Limb (tissue), 2 donors: ENCODE measurements around the gene ISG20.
"Not testable (repeated sequence)": the region's sequence is repeated elsewhere in the genome, so short reads cannot be mapped to it uniquely, and the experiment has no call there.

Source experiments
- DNase-seq, 2 donors: peaks; one replicate each; pipeline ENCODE4 v3.0.0-alpha.2; 2016; ENCODE audit errors: extremely low spot score in 2 of 2

The ISG20 gene

DNA sequence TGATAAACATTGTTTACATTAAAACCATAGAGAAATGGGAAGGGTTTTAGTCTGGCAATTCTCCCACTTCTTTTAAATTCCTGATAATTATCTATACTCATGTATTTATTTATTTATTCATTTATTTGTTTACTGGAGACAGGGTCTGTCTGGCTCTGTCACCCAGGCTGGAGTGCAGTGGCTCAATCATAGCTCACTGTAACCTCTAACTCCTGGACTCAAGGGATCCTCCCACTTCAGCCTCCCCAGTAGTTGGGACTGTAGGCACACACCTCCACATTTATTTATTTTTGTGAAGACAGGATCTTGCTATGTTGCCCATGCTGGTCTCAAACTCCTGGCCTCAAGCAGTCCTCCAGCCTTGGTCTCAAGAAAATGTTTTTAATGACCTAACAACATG is 20.1 kb upstream of the ISG20 start:
- no peak for DNase-seq

DNA sequence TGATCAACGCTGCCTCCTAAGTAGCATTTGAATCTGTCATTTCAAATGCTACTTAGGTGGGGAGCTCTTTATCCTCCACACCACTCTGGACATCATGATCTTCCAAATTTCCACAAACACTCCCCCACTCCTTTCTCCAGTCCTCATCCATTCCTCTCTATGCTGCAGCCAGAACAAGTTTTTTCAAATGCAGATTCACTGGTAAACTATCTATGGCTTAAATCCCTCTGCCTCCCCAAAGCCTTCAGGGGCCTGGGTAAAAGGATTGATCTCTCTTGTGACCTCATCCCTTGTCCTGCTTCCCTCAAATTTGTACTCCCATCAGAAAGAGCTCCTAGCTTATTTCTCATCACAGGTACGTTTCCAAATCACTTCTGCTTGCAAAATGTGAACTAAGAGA is 19.0 kb upstream of the ISG20 start:
- DNase-seq = no peak

DNA sequence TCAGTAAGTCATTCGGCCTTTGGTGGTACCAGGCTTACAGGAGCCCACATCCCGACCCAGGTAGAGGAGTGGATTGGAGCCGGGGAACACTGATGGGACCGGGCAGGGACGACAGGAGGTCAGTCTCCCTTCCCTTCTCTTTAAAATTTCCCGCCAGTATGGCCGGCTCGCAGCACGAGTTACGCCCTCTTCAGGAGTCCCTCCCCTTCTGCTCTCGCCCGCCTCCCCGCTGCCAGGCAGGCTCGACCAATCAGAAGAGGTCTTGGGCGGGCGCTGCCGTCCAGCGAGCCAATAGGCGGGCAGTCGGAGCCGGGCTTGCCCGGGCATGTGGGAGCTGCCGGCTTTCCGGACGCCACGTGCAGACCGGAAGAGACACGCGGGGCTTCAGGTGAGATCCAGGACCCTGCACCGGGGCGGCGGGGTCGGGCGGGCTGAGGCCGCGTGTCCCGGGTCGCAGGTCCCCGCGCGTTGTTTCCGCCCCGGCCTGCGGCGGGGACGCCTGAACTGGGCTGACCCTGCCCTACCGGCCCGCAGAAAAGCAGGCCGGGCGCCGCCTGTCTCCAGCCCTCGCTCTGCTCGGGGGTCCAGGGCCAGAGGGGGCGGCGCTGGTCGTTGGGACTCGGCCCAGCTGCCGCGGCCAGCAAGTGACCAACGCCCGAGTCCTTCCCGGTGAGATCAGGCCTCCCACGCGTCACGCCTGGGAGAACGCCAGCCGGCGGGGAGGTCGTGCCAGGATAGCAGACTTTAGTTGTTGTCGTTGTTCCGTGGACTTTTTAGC is 17.6 kb upstream of the ISG20 start, which contains the start of gene AEN:
Gene AEN (plus strand): TSS at position 346 of the 778 bp plus-strand sequence. CDS start 4,870 bp downstream, outside the sequence.
- peak; percentile 97 for DNase-seq

DNA sequence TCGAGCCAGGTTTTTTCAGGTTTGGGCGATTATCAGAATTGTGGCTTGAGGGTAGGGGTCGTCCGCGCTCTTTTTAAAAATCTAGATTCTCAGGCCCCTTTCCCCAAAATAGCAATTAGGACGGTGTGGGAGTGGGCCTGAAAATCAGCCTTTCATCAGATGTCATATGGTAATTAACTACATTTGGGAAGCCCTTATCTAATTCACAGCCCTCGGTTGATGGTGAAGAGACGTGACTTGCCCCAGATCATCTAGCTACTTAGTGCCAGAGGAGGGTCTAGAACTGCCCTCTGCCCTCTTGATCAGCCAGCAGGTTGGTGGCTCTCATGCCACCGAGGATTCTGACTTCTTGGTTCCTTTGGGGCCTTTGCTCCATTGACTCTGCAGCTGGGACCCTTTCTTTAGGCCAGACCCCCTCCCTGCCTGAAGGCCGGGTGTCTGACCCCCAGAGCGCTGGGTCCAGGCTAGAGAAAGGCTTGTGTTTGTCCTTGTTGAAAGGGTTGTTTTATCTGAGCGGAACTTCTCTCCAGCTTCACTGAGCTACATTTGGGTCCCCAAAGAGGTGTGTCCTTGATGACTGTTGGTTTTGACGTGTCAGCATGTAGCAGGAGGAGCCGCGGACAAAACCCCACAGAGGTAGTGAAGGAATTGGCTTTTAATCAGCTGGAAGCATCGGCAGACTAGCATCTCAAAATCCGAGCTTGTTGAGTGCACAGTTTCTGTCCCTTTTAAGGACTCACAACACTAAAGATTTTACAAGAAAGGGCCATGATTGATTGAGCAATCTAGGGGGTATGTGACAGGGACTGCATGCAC is 16.8 kb upstream of the ISG20 start:
- no peak for DNase-seq

DNA sequence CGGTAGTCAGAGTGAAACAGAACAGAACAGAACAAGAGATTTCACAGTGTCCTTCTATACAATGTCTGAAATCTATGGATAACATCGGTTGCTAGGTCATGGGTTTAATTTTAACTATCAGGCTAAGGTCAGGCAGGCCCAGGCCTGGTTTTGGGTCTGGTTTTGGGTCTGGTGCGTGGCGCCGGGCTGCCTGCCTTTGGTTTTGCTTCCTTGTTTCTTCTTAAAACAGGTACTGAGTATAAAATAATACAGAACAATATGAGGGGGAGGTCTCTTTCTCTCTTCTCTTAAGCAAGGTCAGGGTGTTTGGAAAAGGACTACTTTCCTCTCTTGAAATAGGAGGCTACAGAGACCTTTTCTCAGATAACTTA is 16.2 kb upstream of the ISG20 start:
- no peak for DNase-seq

- DNase-seq = no peak
Measured at GRCh38 chr15:88623061-88623460, 15.8 kb upstream of the ISG20 start.

GRCh38 chr15:88623632-88624031 is 15.2 kb upstream of the ISG20 start:
- no peak for DNase-seq

DNA sequence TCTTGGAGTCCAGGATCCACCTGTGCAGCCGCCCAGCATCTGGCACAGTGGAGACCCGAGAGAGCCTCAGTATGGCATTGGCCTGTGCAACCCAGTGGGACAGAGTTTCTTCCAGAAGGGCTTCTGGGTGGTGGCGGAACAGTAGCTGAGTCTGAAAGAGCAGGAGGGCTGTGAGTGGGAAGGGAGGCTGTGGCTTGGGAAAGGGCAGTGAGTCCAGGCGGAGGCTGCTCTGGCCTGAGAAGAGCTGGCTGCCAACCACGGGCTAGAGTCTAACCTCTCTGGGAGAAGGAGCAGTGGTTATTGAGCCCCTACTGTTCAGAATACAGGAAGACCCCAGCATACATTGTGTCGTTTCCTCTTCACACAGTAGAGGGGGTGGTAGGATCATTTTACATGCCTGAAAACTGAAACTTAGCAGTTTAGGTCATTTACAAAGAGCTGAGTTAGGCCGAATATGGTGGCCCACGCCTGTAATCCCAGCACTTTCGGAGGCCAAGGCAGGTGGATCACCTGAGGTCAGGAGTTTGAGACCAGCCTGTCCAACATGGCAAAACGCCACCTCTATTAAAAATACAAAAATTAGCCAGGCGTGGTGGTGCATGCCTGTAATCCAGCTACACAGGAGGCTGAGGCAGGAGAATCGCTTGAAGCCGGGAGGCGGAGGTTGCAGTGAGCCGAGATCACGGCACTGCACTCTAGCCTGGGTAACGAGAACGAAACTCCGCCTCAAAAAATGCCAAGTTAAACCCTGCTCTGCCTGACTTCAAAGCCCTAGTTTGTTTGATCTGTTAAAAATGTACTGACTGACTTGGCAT is 14.5 kb upstream of the ISG20 start:
- DNase-seq = peak in 1 of 2 donors; percentile 77

GRCh38 chr15:88624971-88625490 is 13.8 kb upstream of the ISG20 start:
- no peak for DNase-seq

- DNase-seq = no peak
Measured at GRCh38 chr15:88625943-88626741, 12.7 kb upstream of the ISG20 start.

DNA sequence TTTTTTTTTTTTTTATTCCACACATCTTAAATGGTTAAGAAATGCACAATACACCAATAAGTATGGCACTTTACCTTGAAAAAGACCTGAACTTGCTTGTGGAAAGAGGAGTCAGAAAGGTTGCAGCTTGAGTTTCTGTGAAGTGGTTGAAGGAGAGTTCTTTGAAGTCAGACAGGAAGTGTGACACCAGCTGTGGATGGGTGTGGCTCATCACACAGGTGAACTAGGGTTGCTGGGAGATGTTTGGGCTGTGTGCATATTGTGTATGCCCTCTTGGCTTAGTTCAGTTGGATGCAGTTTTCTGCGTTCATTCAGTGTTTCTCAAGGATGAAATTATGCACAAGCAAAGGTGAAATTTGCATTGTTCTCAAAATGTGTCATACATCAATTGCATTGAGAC is 11.4 kb upstream of the ISG20 start:
- DNase-seq = no peak

DNA sequence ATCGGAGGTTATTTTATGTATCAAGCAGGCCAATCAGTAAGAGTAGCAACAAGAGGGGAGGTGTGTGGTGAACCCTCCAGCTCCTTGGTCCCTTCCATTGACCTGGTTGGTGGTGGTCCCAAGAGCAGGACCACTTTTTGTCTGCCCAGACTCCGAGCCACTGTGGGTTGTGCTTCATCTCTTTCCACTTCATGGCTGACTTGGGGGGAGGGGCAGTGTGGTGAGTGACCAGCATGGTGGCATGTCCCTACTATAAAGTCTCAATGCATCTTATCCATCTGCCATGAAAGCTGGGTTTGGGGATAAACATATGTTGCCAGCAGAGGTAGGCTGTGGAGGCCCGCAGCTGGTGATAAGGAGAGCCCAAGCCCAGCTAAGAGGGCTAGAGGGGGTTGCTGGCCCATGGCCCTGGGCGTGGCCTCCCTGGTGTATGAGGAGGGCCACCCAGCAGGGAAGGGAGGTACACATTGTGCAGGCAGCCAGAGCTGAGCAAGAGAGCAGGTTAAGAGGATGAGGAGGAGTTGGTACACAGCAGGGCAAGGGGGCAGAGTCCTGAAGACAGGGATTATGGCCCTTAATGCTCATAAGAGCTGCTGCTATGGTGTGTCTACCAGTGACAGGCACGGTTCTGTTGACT is 10.7 kb upstream of the ISG20 start:
- no peak for DNase-seq

DNA sequence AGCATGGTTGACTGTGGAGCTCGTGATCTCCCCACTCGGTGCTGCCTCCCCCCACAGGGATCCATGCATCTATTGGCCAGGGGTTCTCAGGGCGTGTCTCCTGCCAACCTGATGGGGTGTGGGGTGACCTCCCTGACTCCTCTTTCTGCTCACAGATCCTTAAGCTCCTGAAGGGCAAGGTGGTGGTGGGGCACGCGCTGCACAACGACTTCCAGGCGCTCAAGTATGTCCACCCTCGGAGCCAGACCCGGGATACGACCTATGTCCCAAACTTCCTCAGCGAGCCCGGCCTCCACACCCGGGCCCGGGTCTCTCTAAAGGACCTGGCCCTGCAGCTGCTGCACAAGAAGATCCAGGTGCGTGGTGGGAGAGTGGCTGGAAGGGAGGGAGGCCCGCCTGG is 9.7 kb upstream of the ISG20 start:
- DNase-seq = no peak

- DNase-seq = no peak
Measured at GRCh38 chr15:88630141-88630721, 8.6 kb upstream of the ISG20 start.

DNA sequence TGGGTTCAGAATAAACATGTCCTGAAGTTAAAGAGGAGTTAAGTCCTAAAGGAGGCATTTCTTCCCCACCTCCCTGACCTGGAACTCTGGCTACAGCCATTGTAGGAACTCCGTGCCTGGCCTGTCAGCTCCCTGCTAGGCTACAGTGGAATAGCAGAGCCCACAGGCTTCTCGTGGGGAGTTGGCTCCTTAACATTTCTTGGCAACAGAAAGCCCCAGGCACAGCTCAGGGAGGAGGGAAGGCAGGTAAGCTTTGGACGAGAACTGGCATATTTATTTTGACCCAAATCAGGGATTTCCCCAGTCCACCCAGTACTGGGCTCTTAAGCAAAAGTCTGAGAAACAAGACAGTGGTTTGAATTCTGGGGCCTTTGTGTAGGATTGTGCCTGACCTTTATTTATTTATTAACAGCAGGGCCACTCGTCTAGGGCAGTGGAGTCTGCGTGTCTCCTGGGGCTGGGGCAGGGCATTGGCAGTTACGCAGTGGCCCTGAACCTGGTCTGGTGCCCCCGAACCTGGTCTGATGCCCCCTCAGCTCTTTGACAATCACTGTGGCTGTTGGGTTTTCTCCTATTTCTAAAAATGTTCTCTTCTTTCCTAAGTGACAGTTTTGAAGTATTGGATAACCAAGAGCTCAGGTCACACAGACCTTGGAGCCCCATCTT is 7.9 kb upstream of the ISG20 start:
- no peak for DNase-seq

DNA sequence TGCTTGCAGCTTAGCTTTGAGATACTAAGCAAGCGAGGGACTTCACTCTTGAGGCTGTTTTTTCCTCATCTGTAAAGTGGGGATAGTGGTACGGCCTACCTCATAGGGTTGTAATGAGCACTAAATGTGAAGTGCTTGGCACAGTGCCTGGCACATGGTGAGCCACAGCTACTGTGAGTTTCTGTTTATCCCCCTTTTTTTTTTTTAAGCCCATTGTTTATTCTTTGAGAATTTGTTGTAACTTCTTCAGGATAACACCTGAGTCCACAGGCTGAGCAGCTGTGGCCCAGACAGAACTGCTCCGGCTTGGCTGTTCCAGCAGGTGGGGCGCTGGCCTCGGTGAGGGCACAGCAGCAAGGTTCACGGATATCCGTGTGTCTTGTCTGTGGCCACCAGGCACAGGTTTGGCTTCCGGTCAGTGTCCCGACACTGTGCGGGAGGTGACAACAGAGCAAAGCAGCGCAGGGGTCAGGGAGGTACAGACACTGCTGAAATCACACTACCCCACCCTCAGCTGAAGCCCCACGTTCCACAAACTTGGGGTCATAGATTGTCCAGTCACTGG is 7.3 kb upstream of the ISG20 start:
- DNase-seq = no peak

DNA sequence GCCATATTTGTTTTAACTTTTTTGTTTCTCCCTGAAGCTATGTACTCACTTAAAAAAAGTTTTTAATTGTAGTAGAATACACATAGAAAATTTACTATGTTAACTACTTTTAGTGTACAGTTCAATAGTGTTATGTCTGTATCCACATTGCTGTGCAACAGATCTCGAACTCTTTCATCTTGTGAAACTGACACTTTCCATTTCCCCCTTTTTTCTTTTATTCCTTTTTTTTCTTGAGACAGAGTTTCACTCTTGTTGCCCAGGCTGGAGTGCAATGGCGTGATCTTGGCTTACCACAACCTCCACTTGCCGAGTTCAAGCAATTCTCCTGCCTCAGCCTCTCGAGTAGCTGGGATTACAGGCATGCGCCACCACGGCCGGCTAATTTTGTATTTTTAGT is 6.0 kb upstream of the ISG20 start:
- DNase-seq = not testable (repeated sequence)

- DNase-seq = no peak
Measured at GRCh38 chr15:88634449-88634848, 4.4 kb upstream of the ISG20 start.

DNA sequence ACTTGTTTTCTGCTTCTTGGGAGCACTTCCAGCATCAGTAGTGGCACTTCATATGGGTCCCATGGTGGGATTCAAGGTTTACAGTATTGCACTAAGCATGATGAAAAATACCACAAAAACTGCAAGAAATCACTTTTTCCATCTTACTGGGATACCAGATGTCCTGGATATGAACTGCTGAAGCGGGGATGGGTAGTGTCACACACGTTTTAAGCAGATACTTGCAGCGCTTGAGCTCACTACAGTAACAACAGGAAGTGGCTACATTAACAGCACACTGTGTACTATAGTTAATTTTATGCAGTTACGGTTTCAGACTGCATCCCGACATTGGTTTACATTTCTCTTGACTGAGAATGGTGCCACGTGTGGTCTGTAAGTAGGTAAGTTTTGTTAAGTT is 3.5 kb upstream of the ISG20 start:
- no peak for DNase-seq
